HG02981 (cell line): Measurements from ENCODE around the gene ELAVL1.

ENCODE experiments used
- ATAC-seq: cut with Tn5 transposase; IDR thresholded peaks from one replicate; pipeline ENCODE4 v1.9.1; 2021; ENCODE audit warnings: mild to moderate bottlenecking, moderate library complexity; ENCODE audit not compliant: unreplicated experiment

ELAVL1 gene

GRCh38 chr19:8022275-8022674 is 16.8 kb upstream of the ELAVL1 start:
- no peak for ATAC-seq

DNA sequence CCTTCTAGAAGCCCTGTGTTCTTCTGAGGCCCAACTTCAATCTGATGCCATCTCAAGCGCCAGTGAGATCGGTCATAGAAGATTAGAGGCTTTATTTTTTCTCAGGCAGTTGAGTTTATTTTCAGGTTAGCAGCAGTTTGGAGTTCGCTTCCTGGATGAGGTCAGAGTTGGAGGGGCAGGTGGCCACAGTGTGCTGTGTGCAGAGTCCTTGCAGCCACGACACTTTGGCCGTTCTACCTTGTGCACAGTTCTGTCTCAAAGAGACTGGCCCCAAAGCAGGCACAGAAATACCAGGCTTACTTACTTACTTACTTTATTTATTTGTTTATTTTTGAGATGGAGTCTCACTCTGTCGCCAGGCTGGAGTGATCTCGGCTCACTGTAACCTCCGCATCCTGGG is 15.9 kb upstream of the ELAVL1 start:
- ATAC-seq = no peak

- no peak for ATAC-seq
These were observed 15.2 kb upstream of the ELAVL1 start for GRCh38 chr19:8020681-8021080.

DNA sequence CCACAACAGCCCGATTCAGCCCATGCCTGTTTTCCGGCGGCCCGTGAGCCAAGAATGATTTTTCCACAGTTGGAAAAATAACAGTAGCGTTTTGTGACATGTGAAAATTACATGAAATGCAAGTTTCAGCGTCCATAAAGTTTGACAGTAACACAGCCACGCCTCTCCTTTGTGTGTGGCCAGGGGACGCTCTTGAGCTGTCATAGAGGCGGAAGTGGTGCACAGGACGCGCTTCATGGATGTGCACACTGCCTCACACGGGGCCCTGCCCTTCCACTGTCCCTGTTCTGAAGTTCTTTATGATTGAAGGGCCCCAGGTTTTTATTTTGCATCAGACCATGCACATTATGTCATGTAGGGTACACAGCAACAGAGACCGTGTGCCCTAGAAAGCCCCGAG is 12.4 kb upstream of the ELAVL1 start:
- peak; percentile 47 for ATAC-seq

DNA sequence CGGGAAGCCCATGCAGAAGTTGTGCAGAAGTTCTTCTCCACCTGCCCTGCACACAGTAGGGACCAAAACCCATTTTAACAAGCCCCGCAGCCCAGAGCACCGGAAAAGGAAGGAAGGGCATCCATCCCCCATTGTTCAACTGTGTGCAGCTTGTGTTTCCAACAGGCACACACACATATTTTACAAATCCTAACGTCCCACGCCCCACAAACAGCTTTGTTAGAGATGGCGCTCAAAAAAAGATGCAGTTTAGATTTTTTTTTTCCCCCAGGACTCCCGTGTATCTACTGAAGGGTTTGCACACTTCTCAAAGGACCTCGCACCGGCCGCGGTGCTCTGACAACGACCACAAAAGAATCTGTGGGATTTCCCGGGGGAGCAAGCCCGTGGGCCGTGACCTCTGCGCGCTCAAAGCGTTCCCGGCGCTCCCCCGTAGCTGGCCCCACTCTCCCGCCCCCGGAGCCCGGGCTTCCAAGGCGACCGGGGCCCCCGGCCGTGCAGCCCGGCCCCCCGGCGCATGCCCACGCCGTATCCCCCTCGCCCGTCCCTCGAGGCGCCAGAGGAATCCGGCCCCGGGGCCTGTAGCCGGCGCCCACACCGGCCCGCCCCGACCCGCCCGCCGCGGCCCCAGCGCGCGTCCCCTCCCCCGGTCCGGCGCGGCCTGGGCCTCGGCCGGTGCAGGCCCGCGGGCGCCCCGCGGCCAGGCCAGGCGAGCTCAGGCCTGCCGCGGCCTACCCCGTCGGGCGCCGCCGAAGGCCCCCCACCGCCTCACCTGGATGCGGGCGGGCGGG is 523 bp downstream of the ELAVL1 start:
- ATAC-seq = peak; percentile 21

GRCh38 chr19:8004001-8004400 is 1.4 kb downstream of the ELAVL1 start:
- no peak for ATAC-seq

- peak; percentile 41 for ATAC-seq
These were observed 3.2 kb downstream of the ELAVL1 start for GRCh38 chr19:8001995-8002849.

GRCh38 chr19:8001651-8001994 is 3.8 kb downstream of the ELAVL1 start:
- no peak for ATAC-seq

DNA sequence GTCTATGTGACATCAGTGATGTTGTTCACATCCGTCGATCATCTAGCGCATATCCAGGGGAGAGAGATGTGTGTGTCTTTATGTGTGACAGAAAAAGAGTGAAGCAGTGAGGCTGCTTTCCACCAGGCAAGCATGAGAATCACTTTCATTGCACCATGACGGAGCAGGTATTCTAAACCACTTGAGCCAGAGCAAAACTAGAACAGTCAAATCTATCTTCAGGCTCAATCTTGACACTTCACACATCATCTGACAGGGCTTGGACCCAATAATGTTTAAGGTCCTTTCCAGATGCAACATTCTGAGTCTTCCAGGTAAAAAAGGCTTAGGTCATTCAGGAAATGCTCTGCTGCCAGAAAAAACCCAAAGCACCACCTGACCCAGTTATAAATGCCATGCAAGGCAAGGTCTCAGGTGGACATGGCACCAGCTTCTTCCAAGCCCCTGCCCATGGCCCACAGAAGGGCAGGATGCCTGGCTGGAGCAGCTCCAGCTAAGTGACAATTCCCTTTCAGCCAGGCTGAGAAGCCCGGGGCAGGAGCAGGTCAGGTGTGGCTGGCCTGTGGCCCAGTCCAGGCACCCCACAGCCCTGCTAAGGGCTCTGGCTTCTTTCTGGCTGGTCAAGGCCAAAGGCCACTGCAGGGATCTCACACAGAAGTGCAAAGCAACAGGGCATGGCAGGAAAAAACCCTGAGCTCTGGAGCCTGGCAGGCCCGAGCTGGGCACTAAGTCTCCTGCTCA is 5.0 kb downstream of the ELAVL1 start:
- ATAC-seq = no peak

DNA sequence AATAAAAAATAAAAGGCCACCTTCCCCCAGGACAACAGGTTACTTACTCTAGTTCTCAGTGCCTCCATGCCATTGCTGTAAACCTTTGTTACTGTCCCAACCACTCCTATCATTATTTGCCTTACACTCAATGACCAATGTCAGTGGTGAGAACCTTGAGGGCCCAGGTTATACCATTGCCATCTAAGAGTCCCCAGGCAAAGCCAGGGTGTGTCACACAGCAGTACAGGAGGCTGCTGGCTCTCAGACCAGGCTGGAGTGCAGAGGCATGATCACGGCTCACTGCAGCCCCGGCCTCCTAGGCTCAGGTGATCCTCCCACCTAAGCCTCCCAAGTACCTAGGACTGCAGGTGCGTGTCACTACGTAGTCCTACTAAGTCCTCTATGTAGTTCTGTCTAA is 6.1 kb downstream of the ELAVL1 start:
- no peak for ATAC-seq

DNA sequence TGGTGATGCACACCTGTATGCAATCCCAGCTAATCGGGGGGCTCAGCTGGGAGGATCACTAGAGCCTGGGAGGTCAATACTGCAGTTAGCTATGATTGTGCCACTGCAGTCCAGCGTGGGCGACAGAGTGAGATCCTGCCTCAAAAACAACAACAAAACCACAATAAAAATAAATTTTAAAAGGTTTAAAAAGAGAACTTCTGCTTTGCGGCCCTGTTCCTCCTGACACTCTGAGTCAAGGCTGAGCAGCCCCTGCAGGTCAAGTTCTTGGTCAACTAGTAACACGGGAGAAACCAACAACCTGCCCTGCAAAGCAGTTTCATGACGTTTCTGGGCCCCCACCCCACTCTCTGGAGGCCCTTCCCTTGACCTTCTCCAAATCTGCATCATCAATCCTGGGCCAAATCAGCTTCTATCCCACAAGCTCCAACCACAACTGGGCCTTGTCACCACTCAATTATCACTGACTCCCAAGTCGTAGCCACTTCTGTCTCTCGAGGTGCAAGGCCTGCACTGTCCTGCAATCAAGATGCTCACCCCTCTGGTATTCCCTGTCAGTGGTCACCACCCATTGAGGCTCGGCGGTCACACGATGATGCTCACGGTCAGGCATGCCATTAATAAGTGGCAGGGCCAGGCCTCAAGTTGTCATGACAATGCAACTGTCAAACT is 7.5 kb downstream of the ELAVL1 start:
- no peak for ATAC-seq

DNA sequence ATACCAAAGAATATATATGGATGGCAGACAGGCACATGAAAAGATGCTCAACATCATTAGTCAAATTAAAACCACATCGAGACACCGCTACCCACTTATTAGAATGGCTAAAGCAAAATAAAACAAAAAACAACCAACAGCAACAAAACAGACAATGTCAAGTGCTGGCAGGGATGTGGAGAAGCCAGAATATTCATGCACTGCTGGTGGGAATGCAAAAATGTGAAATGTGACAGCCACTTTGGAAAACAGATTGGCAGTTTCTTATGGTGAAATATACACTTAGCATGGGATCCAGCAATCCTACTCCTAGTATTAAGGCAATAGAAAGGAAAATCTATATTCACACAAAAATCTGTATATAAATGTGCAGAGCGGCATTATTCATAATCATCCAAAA is 8.6 kb downstream of the ELAVL1 start:
- no peak for ATAC-seq

- ATAC-seq = no peak
These were observed 9.7 kb downstream of the ELAVL1 start for GRCh38 chr19:7995810-7996158.

DNA sequence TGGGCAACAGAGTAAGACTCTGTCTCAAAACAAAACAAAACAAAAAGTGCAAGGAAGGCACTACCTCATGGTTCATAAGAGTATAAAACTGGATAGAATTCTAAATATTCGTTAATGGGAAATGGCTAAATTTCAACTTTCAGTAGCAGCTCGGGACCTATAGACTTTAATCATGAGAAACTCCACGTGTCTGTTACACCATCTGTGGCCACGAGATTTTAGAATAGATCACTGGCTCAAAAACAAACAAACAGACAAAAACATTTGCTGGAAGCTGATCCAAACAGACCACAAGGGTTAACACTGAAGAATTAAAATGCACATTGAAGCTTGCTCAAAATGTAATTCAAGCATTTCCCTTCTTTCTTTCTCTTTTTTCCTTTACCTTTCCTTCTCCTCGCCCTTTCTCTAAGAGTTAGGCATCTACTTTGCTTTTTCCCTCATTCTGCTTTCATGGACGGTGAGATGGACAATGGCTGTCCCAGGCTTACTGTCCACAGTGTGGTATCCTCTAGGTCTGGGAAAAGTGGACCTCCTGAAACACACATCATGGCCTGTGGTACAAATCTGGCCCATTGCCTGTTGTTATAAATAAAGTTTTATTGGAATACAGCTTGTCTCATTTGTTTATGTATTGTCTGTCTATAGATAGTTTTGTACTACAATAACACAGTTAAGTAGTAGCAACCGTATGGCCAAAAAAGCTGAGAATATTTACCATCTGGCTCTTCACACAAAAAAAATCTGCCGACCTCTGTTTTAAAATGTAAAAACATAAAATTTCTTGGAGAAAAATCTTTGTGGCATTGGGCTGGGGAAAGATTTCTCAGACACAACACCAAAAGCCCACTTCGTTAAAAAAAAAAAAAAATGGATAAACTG is 10.3 kb downstream of the ELAVL1 start:
- no peak for ATAC-seq

- ATAC-seq = no peak
These were observed 11.3 kb downstream of the ELAVL1 start for GRCh38 chr19:7994114-7994513.

- no peak for ATAC-seq
These were observed 11.9 kb downstream of the ELAVL1 start for GRCh38 chr19:7993560-7993959.

DNA sequence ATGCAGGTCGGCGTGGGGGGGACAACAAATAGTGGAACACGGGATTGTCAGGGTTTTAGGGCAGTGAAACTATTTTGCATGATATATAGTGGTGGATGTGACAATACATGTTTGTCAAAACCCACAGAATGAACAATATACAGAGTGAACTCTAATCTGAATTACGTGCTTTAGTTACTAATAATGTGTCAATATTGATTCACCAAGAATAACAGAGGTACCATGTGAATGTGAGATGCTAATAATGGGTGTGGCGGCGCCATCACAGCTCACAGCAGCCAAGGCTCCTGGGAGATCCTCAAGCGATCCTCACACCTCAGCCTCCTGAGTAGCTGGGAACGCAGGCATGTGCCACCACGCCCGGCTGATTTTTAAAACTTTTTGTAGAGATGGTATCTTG is 12.9 kb downstream of the ELAVL1 start:
- no peak for ATAC-seq

DNA sequence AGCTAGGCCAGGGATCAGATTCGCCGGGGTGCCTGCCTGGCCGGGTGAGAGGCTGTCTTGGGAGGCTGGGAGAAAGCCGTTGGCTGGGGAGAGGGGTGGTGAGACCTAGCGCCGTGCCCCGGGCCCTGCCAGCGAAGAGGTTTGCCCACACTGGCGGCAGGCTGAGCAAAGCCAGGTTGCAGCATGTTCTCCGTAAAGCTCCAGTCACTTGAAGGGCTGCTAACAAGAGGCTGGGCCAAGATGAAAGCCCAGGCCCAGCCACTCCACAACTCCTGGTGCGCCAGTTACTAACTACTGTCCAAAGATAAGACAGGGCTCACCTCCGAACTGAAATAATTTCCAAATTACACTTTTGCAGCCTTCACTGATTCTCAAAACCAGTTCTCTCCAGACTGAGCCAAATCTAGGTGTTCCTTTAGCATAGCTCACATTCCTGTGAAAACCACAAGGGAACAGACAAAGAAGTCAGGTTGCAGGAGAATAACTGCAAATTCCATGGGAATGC is 16.3 kb downstream of the ELAVL1 start:
- ATAC-seq = no peak

DNA sequence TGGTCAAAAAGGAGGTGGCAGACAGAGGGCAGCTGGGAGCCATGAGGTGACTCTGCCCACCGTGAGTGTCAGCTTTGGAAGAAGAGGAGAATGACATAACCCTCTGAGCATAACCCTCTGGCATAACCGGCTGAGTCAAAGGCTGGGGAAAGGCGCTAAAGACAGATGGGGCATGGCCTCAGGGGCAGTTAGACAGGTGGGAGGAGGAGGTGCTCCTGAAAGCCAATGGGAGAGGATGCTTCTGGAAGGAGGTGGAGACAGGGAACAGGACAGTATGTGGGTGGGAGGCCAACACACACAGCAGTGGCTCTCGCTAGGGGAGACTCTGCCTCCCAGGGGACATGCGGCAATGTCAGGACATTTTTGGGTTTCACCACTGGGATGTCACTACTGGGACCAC is 17.1 kb downstream of the ELAVL1 start:
- ATAC-seq = no peak
